Measurements from ENCODE around the gene RPL7L1.

Gene RPL7L1

GRCh38 chr6:42937548-42938427 lies 58.4 kb downstream of the RPL7L1 start:
- TF ChIP-seq, protein P1, sequence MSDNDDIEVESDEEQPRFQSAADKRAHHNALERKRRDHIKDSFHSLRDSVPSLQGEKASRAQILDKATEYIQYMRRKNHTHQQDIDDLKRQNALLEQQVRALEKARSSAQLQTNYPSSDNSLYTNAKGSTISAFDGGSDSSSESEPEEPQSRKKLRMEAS (IDR thresholded peaks at IDR 0.05; ENCODE audit: low read depth, low read length): no peak
- no peak for TF ChIP-seq POLR2A (IDR thresholded peaks at IDR 0.05; ENCODE audit: extremely low read depth, insufficient read length)
- TF ChIP-seq, protein P2, sequence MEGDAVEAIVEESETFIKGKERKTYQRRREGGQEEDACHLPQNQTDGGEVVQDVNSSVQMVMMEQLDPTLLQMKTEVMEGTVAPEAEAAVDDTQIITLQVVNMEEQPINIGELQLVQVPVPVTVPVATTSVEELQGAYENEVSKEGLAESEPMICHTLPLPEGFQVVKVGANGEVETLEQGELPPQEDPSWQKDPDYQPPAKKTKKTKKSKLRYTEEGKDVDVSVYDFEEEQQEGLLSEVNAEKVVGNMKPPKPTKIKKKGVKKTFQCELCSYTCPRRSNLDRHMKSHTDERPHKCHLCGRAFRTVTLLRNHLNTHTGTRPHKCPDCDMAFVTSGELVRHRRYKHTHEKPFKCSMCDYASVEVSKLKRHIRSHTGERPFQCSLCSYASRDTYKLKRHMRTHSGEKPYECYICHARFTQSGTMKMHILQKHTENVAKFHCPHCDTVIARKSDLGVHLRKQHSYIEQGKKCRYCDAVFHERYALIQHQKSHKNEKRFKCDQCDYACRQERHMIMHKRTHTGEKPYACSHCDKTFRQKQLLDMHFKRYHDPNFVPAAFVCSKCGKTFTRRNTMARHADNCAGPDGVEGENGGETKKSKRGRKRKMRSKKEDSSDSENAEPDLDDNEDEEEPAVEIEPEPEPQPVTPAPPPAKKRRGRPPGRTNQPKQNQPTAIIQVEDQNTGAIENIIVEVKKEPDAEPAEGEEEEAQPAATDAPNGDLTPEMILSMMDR (IDR thresholded peaks at IDR 0.05; ENCODE audit: low read depth, low read length): no peak
- no peak for TF ChIP-seq MYC (IDR thresholded peaks at IDR 0.05; ENCODE audit: low read depth, low read length)
- no peak for DNase-seq (ENCODE audit: low read depth)
- no peak overlapping the region for H3K4me3 ChIP-seq (ENCODE audit: low read depth, low read length)

DNA sequence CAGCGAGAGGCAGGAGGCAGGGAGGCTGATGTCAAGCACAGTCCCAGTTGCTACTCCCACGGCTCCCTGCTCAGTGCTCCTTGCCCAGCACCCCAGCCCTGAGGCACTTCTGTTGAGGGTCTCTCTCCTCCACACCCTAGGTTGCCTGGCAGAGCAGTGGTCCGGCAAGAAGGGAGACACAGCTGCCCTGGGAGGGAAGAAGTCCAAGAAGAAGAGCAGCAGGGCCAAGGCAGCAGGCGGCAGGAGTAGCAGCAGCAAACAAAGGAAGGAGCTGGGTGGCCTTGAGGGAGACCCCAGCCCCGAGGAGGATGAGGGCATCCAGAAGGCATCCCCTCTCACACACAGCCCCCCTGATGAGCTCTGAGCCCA lies 59.0 kb downstream of the RPL7L1 start:
- TF ChIP-seq POLR2A (IDR thresholded peaks at IDR 0.05; ENCODE audit: extremely low read depth, insufficient read length): no peak
- TF ChIP-seq, protein P1 (IDR thresholded peaks at IDR 0.05; ENCODE audit: low read depth, low read length): no peak
- TF ChIP-seq, protein P2 (IDR thresholded peaks at IDR 0.05; ENCODE audit: low read depth, low read length): no peak
- TF ChIP-seq MYC (IDR thresholded peaks at IDR 0.05; ENCODE audit: low read depth, low read length): no peak
- DNase-seq (ENCODE audit: low read depth): no peak
- no peak overlapping the region for H3K4me3 ChIP-seq (ENCODE audit: low read depth, low read length)

- no peak for DNase-seq (ENCODE audit: low read depth)
- H3K4me3 ChIP-seq (ENCODE audit: low read depth, low read length): no peak overlapping the region
- TF ChIP-seq POLR2A (IDR thresholded peaks at IDR 0.05; ENCODE audit: extremely low read depth, insufficient read length) (no peak), MYC (IDR thresholded peaks at IDR 0.05; ENCODE audit: low read depth, low read length) (no peak)
- TF ChIP-seq, protein P2 (IDR thresholded peaks at IDR 0.05; ENCODE audit: low read depth, low read length): no peak
- TF ChIP-seq, protein P1 (IDR thresholded peaks at IDR 0.05; ENCODE audit: low read depth, low read length): no peak
These were observed 59.8 kb downstream of the RPL7L1 start for GRCh38 chr6:42938987-42939809.
